ENCODE results near the gene MOK. TPM values are rescaled to one million over a fixed set of nuclear protein-coding genes. Genes with fewer than 3 reads are reported as not detected.

The MOK gene
- total and polyA plus RNA-seq, 2 donors (not counting 1 experiment from before 2014, with no cell fraction given): 4.3 to 4.7 TPM

- peaks cover 24% of the 10 kb centered on the region for H3K79me2 ChIP-seq (ENCODE audit: control insufficient read depth, insufficient read depth, low read length)
- TF ChIP-seq EZH2 (IDR thresholded peaks at IDR 0.05; ENCODE audit: low read length, missing control alignments) (no peak), CTCF (conservative IDR thresholded peaks at IDR 0.05 in 1 of 2, IDR thresholded peaks at IDR 0.05 in 1 of 2; ENCODE audit: low read depth in 1 of 2, low read length in 2 of 2) (no peak)
- H3K27ac ChIP-seq (ENCODE audit: insufficient read depth, low read length): no peak overlapping the region
- peaks cover 10% of the 10 kb centered on the region for H3K4me1 ChIP-seq (ENCODE audit: control insufficient read depth, extremely low read depth, insufficient read depth, low read length)
- peaks cover under 1% of the 10 kb centered on the region for H4K20me1 ChIP-seq (ENCODE audit: control insufficient read depth, extremely low read depth, insufficient read depth, low read length)
- H3K4me3 ChIP-seq (replicated peaks in 1 of 4; ENCODE audit: control extremely low read depth in 1 of 4, insufficient read depth in 1 of 4, low read depth in 3 of 4, low read length in 4 of 4): no peak overlapping the region
- no peaks in the 10 kb centered on the region for H3K36me3 ChIP-seq (ENCODE audit: control insufficient read depth, insufficient read depth, low read length)
- H3K4me2 ChIP-seq (ENCODE audit: extremely low read depth, insufficient read depth, low read length): peak overlapping the region; percentile 79
- H3K27me3 ChIP-seq (ENCODE audit: control insufficient read depth, insufficient read depth, low read length): no peaks in the 10 kb centered on the region
- no peak overlapping the region for H2AFZ ChIP-seq (ENCODE audit: low read length)
- no peaks in the 10 kb centered on the region for H3K9me3 ChIP-seq (ENCODE audit: control insufficient read depth, insufficient read depth, low read depth, low read length)
- peak; percentile 88 to 90 for DNase-seq (ENCODE audit: low read depth in 2 of 2)
- H3K9ac ChIP-seq (ENCODE audit: insufficient read depth, low read length): no peak overlapping the region
Measured at GRCh38 chr14:102187044-102187443, 117.9 kb downstream of the MOK start.

- TF ChIP-seq CTCF (conservative IDR thresholded peaks at IDR 0.05 in 1 of 2, IDR thresholded peaks at IDR 0.05 in 1 of 2; ENCODE audit: low read depth in 1 of 2, low read length in 2 of 2) (no peak), EZH2 (IDR thresholded peaks at IDR 0.05; ENCODE audit: low read length, missing control alignments) (no peak)
- Histone ChIP-seq H3K4me1 (ENCODE audit: control insufficient read depth, extremely low read depth, insufficient read depth, low read length) (peaks cover 10% of the 10 kb centered on the region), H3K79me2 (ENCODE audit: control insufficient read depth, insufficient read depth, low read length) (peaks cover 20% of the 10 kb centered on the region), H3K27me3 (ENCODE audit: control insufficient read depth, insufficient read depth, low read length) (no peaks in the 10 kb centered on the region), H3K9ac (ENCODE audit: insufficient read depth, low read length) (no peak overlapping the region), H3K36me3 (ENCODE audit: control insufficient read depth, insufficient read depth, low read length) (no peaks in the 10 kb centered on the region), H3K4me2 (ENCODE audit: extremely low read depth, insufficient read depth, low read length) (no peak overlapping the region), H3K9me3 (ENCODE audit: control insufficient read depth, insufficient read depth, low read depth, low read length) (no peaks in the 10 kb centered on the region), H3K4me3 (replicated peaks in 1 of 4; ENCODE audit: control extremely low read depth in 1 of 4, insufficient read depth in 1 of 4, low read depth in 3 of 4, low read length in 4 of 4) (no peak overlapping the region), H4K20me1 (ENCODE audit: control insufficient read depth, extremely low read depth, insufficient read depth, low read length) (peaks cover 4% of the 10 kb centered on the region), H3K27ac (ENCODE audit: insufficient read depth, low read length) (no peak overlapping the region), H2AFZ (ENCODE audit: low read length) (no peak overlapping the region)
- DNase-seq (ENCODE audit: low read depth in 2 of 2): no peak
Measured at GRCh38 chr14:102185360-102185759, 119.6 kb downstream of the MOK start.

- Histone ChIP-seq H2AFZ (ENCODE audit: low read length) (no peak overlapping the region), H3K27ac (ENCODE audit: insufficient read depth, low read length) (no peak overlapping the region), H3K9ac (ENCODE audit: insufficient read depth, low read length) (no peak overlapping the region), H3K9me3 (ENCODE audit: control insufficient read depth, insufficient read depth, low read depth, low read length) (no peaks in the 10 kb centered on the region), H3K79me2 (ENCODE audit: control insufficient read depth, insufficient read depth, low read length) (peaks cover 16% of the 10 kb centered on the region), H3K36me3 (ENCODE audit: control insufficient read depth, insufficient read depth, low read length) (no peaks in the 10 kb centered on the region), H4K20me1 (ENCODE audit: control insufficient read depth, extremely low read depth, insufficient read depth, low read length) (peaks cover 4% of the 10 kb centered on the region), H3K27me3 (ENCODE audit: control insufficient read depth, insufficient read depth, low read length) (no peaks in the 10 kb centered on the region), H3K4me3 (replicated peaks in 1 of 4; ENCODE audit: control extremely low read depth in 1 of 4, insufficient read depth in 1 of 4, low read depth in 3 of 4, low read length in 4 of 4) (no peak overlapping the region), H3K4me1 (ENCODE audit: control insufficient read depth, extremely low read depth, insufficient read depth, low read length) (peaks cover 10% of the 10 kb centered on the region), H3K4me2 (ENCODE audit: extremely low read depth, insufficient read depth, low read length) (no peak overlapping the region)
- DNase-seq (ENCODE audit: low read depth in 2 of 2): peak in 1 of 2 donors; percentile 20
- TF ChIP-seq EZH2 (IDR thresholded peaks at IDR 0.05; ENCODE audit: low read length, missing control alignments): no peak
Measured at GRCh38 chr14:102184316-102185035, 120.5 kb downstream of the MOK start.
